GM12873 (cell line): ENCODE data around the gene THEMIS.

Source experiments
- CTCF ChIP-seq: IDR thresholded peaks from 2 replicates; pipeline ENCODE4 v1.5.1; 2012; ENCODE audit warnings: low read depth, mild to moderate bottlenecking, moderate library complexity, low read length, control low read depth; ENCODE audit not compliant: insufficient read depth; ENCODE audit errors: missing control alignments

The THEMIS gene

GRCh38 chr6:127821431-127821830 lies 79.4 kb downstream of the THEMIS start:
- TF ChIP-seq CTCF: no peak

- TF ChIP-seq CTCF: no peak
Observed at GRCh38 chr6:127818149-127818548, 82.7 kb downstream of the THEMIS start.

- TF ChIP-seq CTCF: no peak
Observed at GRCh38 chr6:127816643-127817042, 84.2 kb downstream of the THEMIS start.

GRCh38 chr6:127813699-127814027 lies 87.2 kb downstream of the THEMIS start:
- TF ChIP-seq CTCF: no peak

GRCh38 chr6:127812985-127813698 lies 87.7 kb downstream of the THEMIS start:
- TF ChIP-seq CTCF: no peak

GRCh38 chr6:127811900-127812570 lies 88.8 kb downstream of the THEMIS start:
- TF ChIP-seq CTCF: no peak

- no peak for TF ChIP-seq CTCF
Observed at GRCh38 chr6:127807806-127808517, 92.9 kb downstream of the THEMIS start.
